ENCODE results near the gene RPRD1B. TPM values are rescaled to one million over a fixed set of nuclear protein-coding genes. Genes with fewer than 3 reads are reported as not detected.

Gene RPRD1B
- total and polyA plus RNA-seq, 8 donors, result 25.7 to 50.9 (median 47.4) TPM

DNA sequence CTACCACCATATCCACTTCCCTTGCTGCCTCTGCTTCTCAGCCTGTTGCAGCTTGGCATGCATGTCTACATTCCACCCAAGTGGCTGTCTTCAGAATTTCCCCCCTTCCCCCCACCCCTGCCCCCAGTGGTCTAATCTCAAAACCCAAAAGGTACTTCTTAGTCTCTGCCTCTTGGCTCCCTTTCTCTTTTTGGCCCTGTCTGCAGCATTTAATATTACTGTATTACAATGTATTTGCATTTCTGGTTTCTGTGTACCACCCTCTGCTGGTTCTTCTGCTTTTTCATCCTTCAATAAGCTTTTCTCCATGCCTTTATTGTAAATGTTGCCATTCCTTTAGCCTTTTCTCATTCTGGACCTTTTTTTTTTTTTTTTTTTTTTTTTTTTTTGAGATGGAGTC is 43.0 kb downstream of the RPRD1B start:
- TF ChIP-seq, protein P1, sequence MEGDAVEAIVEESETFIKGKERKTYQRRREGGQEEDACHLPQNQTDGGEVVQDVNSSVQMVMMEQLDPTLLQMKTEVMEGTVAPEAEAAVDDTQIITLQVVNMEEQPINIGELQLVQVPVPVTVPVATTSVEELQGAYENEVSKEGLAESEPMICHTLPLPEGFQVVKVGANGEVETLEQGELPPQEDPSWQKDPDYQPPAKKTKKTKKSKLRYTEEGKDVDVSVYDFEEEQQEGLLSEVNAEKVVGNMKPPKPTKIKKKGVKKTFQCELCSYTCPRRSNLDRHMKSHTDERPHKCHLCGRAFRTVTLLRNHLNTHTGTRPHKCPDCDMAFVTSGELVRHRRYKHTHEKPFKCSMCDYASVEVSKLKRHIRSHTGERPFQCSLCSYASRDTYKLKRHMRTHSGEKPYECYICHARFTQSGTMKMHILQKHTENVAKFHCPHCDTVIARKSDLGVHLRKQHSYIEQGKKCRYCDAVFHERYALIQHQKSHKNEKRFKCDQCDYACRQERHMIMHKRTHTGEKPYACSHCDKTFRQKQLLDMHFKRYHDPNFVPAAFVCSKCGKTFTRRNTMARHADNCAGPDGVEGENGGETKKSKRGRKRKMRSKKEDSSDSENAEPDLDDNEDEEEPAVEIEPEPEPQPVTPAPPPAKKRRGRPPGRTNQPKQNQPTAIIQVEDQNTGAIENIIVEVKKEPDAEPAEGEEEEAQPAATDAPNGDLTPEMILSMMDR (IDR thresholded peaks at IDR 0.05), result no peak
- DNase-seq (no peak), ATAC-seq (no peak)
- intact Hi-C loops (cut with DNase I), result no loop called here
- no peaks in the 10 kb centered on the region for H3K27me3 ChIP-seq
- no peaks in the 10 kb centered on the region for H3K9me3 ChIP-seq
- H3K4me1 ChIP-seq, result peaks cover 10 to 14% of the 10 kb centered on the region in 2 donors
- no peak overlapping the region for H3K4me3 ChIP-seq
- no peak overlapping the region for H3K27ac ChIP-seq
- H3K36me3 ChIP-seq, result peaks cover 0 to 37% of the 10 kb centered on the region in 2 donors

DNA sequence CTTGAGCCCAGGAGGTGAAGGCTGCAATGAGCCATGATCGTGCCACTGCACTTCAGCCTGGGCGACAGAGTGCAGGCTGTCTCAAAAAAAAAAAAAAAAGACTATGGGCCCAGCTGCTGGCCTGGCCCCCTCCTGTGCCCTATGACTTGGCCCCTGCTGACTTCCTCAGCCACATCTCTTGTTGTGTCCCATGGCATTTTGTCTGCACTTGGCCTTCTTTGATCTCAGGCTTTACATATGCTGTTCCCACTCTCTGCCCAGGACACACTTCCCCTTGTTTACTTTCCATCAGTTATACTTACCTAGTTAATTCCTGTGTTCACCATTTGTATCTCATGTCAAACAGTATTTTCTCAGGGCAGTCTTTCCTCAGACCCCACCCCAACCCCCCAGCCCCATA is 44.5 kb downstream of the RPRD1B start:
- DNase-seq, result no peak
- peaks cover 0 to 39% of the 10 kb centered on the region in 2 donors for H3K36me3 ChIP-seq
- TF ChIP-seq, protein P1 (IDR thresholded peaks at IDR 0.05), result no peak
- no peak overlapping the region for H3K4me3 ChIP-seq
- intact Hi-C loops (cut with DNase I), result no loop called here
- H3K27ac ChIP-seq, result no peak overlapping the region
- peaks cover 10 to 16% of the 10 kb centered on the region in 2 donors for H3K4me1 ChIP-seq
- H3K9me3 ChIP-seq, result no peaks in the 10 kb centered on the region
- ATAC-seq, result no peak
- H3K27me3 ChIP-seq, result no peaks in the 10 kb centered on the region

DNA sequence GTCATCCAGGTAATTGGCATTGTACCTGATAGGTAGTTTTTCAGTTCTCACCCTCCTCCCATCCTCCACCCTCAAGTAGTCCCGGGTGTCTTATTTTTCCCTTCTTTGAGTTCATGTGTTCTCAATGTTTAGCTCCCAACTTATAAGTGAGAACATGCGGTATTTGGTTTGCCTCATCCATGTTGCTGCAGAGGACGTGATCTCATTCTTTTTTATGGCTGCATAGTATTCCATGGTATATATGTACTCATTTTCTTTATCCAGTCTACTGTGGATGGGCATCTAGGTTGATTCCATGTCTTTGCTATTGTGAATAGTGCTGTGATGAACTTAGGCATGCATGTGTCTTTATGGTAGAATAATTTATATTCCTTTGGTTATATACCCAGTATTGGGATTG is 45.8 kb downstream of the RPRD1B start:
- no peak overlapping the region for H3K27ac ChIP-seq
- H3K9me3 ChIP-seq, result no peaks in the 10 kb centered on the region
- DNase-seq (no peak), ATAC-seq (no peak)
- TF ChIP-seq, protein P1 (IDR thresholded peaks at IDR 0.05), result no peak
- peaks cover 0 to 46% of the 10 kb centered on the region in 2 donors for H3K36me3 ChIP-seq
- intact Hi-C loops (cut with DNase I), result no loop called here
- no peaks in the 10 kb centered on the region for H3K27me3 ChIP-seq
- H3K4me1 ChIP-seq, result peaks cover 17 to 19% of the 10 kb centered on the region in 2 donors
- H3K4me3 ChIP-seq, result no peak overlapping the region

DNA sequence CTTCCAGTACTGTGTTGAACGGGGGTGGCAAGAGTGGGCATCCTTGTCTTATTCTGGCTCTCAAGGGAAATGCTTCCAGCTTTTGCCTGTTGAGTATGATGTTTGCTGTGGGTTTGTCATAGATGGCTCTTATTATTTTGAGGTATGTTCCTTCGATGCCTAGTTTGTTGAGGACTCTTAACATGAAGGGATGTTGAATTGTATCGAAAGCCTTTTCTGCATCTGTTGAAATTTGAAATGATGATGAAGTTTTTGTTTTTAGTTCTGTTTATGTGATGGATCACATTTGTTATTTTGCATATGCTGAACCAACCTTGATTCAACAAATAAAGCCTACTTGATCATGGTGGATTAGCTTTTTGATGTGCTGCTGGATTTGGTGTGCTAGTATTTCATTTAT is 48.0 kb downstream of the RPRD1B start:
- intact Hi-C loops (cut with DNase I), result no loop called here
- no peaks in the 10 kb centered on the region for H3K9me3 ChIP-seq
- no peak for ATAC-seq
- TF ChIP-seq, protein P1 (IDR thresholded peaks at IDR 0.05), result no peak
- H3K27ac ChIP-seq, result no peak overlapping the region
- peaks cover 16 to 24% of the 10 kb centered on the region in 2 donors for H3K4me1 ChIP-seq
- DNase-seq, result no peak
- peaks cover 0 to 66% of the 10 kb centered on the region in 2 donors for H3K36me3 ChIP-seq
- no peaks in the 10 kb centered on the region for H3K27me3 ChIP-seq
- no peak overlapping the region for H3K4me3 ChIP-seq

DNA sequence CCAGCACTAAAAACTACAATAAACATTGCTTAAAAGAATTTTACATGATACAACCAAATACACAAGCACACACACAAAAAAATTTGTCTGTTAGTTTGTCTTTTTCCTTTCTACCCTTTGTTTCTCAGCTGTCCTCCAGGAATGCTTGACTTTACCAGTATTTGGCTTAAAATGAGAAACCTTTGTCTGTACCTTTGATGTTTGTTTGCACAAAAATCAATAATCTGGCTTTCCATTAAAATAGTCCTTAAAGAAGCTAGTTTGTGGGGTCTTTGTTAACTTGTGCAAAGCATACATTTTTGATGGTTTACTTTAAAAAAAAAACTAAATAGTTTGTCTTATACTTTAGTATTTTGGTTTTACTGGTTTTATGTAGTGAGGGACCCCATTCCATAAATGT is 49.3 kb downstream of the RPRD1B start:
- ATAC-seq, result no peak
- H3K27ac ChIP-seq, result peak overlapping the region in 1 of 2 donors; percentile 68

More for the DNA sequence above, 49.3 kb downstream of the RPRD1B start:
- H3K4me1 ChIP-seq, result peaks cover 16 to 24% of the 10 kb centered on the region in 2 donors
- no peaks in the 10 kb centered on the region for H3K9me3 ChIP-seq
- H3K36me3 ChIP-seq, result peaks cover 0 to 70% of the 10 kb centered on the region in 2 donors
- H3K27me3 ChIP-seq, result no peaks in the 10 kb centered on the region
- H3K4me3 ChIP-seq, result no peak overlapping the region
- intact Hi-C loops (cut with DNase I), result no loop called here
- TF ChIP-seq, protein P1 (IDR thresholded peaks at IDR 0.05), result no peak
- DNase-seq, result no peak

Data from left lung (tissue), 10 donors.